GM06990 (cell line): ENCODE data around the gene RMND5A.
"Not testable (repeated sequence)": the region's sequence is repeated elsewhere in the genome, so short reads cannot be mapped to it uniquely, and the experiment has no call there.

Experiments
- DNase-seq: peaks from one replicate; pipeline ENCODE4 v3.0.0-alpha.2; 2011; ENCODE audit not compliant: insufficient read length; ENCODE audit errors: extremely low read depth
- H3K27me3 ChIP-seq: replicated peaks from 2 replicates; pipeline ENCODE4 v1.6.0; 2011; ENCODE audit warnings: low read length; ENCODE audit not compliant: control insufficient read depth, insufficient read depth
- H3K36me3 ChIP-seq: 2 replicates; pipeline ENCODE4 v1.5.1; 2011; ENCODE audit warnings: low read length; ENCODE audit not compliant: control insufficient read depth, insufficient read depth
- H3K4me3 ChIP-seq: replicated peaks from 2 replicates; pipeline ENCODE4 v1.5.1; 2011; ENCODE audit warnings: low read depth, mild to moderate bottlenecking, control low read depth, low read length
- CTCF ChIP-seq: IDR thresholded peaks from 2 replicates; pipeline ENCODE4 v1.5.1; 2011; ENCODE audit warnings: low read length, control low read depth, mild to moderate bottlenecking, inconsistent platforms; ENCODE audit not compliant: insufficient read depth, poor library complexity, severe bottlenecking

Gene RMND5A

GRCh38 chr2:86704459-86704971 is 15.6 kb upstream of the RMND5A start:
- no peak for TF ChIP-seq CTCF
- H3K36me3 ChIP-seq, result no peaks in the 10 kb centered on the region
- DNase-seq, result no peak
- H3K27me3 ChIP-seq, result no peaks in the 10 kb centered on the region
- no peak overlapping the region for H3K4me3 ChIP-seq

- TF ChIP-seq CTCF, result no peak
- H3K27me3 ChIP-seq, result no peaks in the 10 kb centered on the region
- H3K4me3 ChIP-seq, result no peak overlapping the region
- no peaks in the 10 kb centered on the region for H3K36me3 ChIP-seq
- no peak for DNase-seq
Observed at GRCh38 chr2:86706220-86706619, 13.9 kb upstream of the RMND5A start.

- no peaks in the 10 kb centered on the region for H3K27me3 ChIP-seq
- no peak for TF ChIP-seq CTCF
- no peak for DNase-seq
Observed at GRCh38 chr2:86706935-86707334, 13.2 kb upstream of the RMND5A start.

GRCh38 chr2:86708126-86708525 is 12.0 kb upstream of the RMND5A start:
- H3K27me3 ChIP-seq, H3K4me3 ChIP-seq, DNase-seq, H3K36me3 ChIP-seq: not testable (repeated sequence)

More at GRCh38 chr2:86706935-86707334, 13.2 kb upstream of the RMND5A start:
- Histone ChIP-seq H3K4me3 (no peak overlapping the region), H3K36me3 (no peaks in the 10 kb centered on the region)

- not testable (repeated sequence) for DNase-seq, H3K36me3 ChIP-seq, H3K27me3 ChIP-seq, H3K4me3 ChIP-seq
Observed at GRCh38 chr2:86714579-86715173, 5.4 kb upstream of the RMND5A start.

- not testable (repeated sequence) for DNase-seq, H3K27me3 ChIP-seq, H3K36me3 ChIP-seq
- H3K4me3 ChIP-seq, result peak overlapping the region; percentile 58
Observed at GRCh38 chr2:86719263-86719636, 841 bp upstream of the RMND5A start.

GRCh38 chr2:86720540-86721320 is 639 bp downstream of the RMND5A start:
- DNase-seq, result peak; percentile 59
- peak overlapping the region; percentile 71 for H3K4me3 ChIP-seq

GRCh38 chr2:86725706-86726105 is 5.6 kb downstream of the RMND5A start:
- H3K36me3 ChIP-seq, DNase-seq, H3K4me3 ChIP-seq, H3K27me3 ChIP-seq: not testable (repeated sequence)

More at GRCh38 chr2:86720540-86721320, 639 bp downstream of the RMND5A start:
- not testable (repeated sequence) for H3K36me3 ChIP-seq, H3K27me3 ChIP-seq

- H3K27me3 ChIP-seq, H3K36me3 ChIP-seq, DNase-seq, H3K4me3 ChIP-seq: not testable (repeated sequence)
Observed at GRCh38 chr2:86732040-86732525, 12.0 kb downstream of the RMND5A start.

GRCh38 chr2:86732837-86733236 is 12.7 kb downstream of the RMND5A start:
- H3K4me3 ChIP-seq, DNase-seq, H3K27me3 ChIP-seq, H3K36me3 ChIP-seq: not testable (repeated sequence)

- not testable (repeated sequence) for DNase-seq, H3K36me3 ChIP-seq, H3K27me3 ChIP-seq, H3K4me3 ChIP-seq
Observed at GRCh38 chr2:86733528-86733927, 13.4 kb downstream of the RMND5A start.
